Heart left ventricle (tissue), 13 donors: ENCODE measurements around the gene EMILIN1.

ENCODE experiments used
- POLR2A ChIP-seq, 2 donors: fragments of 450-650 bp; IDR thresholded peaks; one replicate each; pipeline ENCODE4 v1.6.1; 2017; ENCODE audit warnings: antibody characterized with exemption in 2 of 2, mild to moderate bottlenecking in 2 of 2, moderate library complexity in 2 of 2
- TF ChIP-seq, protein P1 (sequence below), 12 donors: fragments of 200-600 bp; sonication (generic) in 4 of 12; IDR thresholded peaks; one replicate each; pipeline versions ENCODE4 v1.5.0 to v1.8.0; 2018 to 2022; ENCODE audit warnings: antibody characterized with exemption in 12 of 12, mild to moderate bottlenecking in 5 of 12
- donor health status: ischemic (EF 13 %, LVEDD 7.1; RV severe dilation, severe dysfunction).
- donor health status: DM: no; HTN: yes; CAD: no.
- donor health status: DM: no; HTN: no; CAD: no.
- donor health status: ischemic (EF 25% LVEDD 6.9; RV normal size, moderate dysfunction).
- donor health status: ischemic (EF 25% LVEDD 5.7; RV mildly dilated, moderate dysfunction).
- donor health status: ischemic (EF 35%, LVEDD 5.7; RV mildly dilated, moderate dysfunction).
- donor health status: nonischemic (EF 11% LVEDD 7.7; RV severe dilation, severe dysfunction).
- donor health status: DM: yes; HTN: yes; CAD: no.
- donor health status: PGD.
- donor health status: ischemic (EF 29% LVEDD 5.4; RV normal size, mild dysfunction).
- donor health status: nonischemic (EF 23%, LVEDD 6.1; RV moderate dilation, normal function).

DNA sequence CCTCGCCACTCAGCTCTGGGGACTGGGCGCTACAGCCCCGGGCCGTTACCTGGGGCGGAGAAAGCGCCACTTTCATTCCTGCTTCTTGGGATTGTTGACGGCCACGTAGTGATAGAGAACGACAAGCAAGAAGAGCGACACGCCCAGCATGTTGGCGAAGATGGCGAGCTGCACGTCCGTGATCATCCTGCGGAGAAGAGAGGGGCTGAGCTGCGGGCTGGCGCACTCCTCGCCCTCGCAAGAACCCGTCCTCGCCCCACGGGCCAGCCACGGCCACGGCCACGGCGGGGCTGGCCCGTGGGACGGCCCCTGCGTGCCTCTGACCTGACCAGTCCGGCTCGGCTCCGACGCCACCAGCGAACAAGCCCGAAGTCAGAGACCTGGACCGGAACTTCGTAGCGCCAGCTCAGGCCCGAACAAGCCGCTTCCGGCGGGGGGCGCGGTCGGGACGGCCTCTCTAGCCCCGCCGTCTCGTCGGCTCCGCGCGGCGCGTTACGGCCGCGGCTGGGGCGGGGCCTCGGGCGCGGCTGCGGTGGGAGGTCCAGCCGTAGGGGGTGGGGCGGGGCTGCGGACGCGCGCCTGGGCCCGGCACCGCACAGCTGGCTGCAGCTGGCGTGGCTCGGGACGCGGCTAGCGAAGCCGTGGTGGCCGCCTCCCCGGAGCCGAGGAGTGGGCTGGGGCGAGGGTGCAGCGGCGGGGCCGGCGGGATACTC lies 7.0 kb upstream of the EMILIN1 start, which contains the start of gene OST4:
- TF ChIP-seq, protein P1, sequence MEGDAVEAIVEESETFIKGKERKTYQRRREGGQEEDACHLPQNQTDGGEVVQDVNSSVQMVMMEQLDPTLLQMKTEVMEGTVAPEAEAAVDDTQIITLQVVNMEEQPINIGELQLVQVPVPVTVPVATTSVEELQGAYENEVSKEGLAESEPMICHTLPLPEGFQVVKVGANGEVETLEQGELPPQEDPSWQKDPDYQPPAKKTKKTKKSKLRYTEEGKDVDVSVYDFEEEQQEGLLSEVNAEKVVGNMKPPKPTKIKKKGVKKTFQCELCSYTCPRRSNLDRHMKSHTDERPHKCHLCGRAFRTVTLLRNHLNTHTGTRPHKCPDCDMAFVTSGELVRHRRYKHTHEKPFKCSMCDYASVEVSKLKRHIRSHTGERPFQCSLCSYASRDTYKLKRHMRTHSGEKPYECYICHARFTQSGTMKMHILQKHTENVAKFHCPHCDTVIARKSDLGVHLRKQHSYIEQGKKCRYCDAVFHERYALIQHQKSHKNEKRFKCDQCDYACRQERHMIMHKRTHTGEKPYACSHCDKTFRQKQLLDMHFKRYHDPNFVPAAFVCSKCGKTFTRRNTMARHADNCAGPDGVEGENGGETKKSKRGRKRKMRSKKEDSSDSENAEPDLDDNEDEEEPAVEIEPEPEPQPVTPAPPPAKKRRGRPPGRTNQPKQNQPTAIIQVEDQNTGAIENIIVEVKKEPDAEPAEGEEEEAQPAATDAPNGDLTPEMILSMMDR (IDR thresholded peaks at IDR 0.05), result peak in 2 of 12 donors; percentile 30 to 40
- TF ChIP-seq POLR2A (IDR thresholded peaks at IDR 0.05), result peak in 1 of 2 donors; percentile 77
